PC-9 (cell line): ENCODE results near the gene ZNF653. TPM values are rescaled to one million over a fixed set of nuclear protein-coding genes. Genes with fewer than 3 reads are reported as not detected.
A peak's percentile ranks its signal among the peaks of the same experiment; 100 is the strongest.

ENCODE experiments used
- BruUV-seq: library from RNA; stranded (reverse); fragments of 400-500 nt; replicated peaks from 2 replicates; lab custom pipeline; 2021; lab: Mats Ljungman, UMichigan
- CTCF ChIA-PET: fragments of 300-600 bp; sonication (Branson Sonifier 250); formaldehyde crosslinking; loops from one replicate; lab custom pipeline; 2022; ENCODE audit warnings: antibody characterized with exemption; lab: Charles Lee
- POLR2A ChIA-PET: fragments of 300-600 bp; sonication (Branson Sonifier 250); formaldehyde crosslinking; loops from one replicate; lab custom pipeline; 2022; ENCODE audit warnings: antibody characterized with exemption; ENCODE audit not compliant: unreplicated experiment; lab: Charles Lee
- DNase-seq, 2 experiments: peaks; one replicate each; pipeline versions ENCODE4 v3.0.0 to v3.0.0-alpha.2; 2015 to 2022; ENCODE audit warnings: mixed read lengths in 1 of 2
- H2AFZ ChIP-seq: fragments of 200-600 bp; sonication (generic); 2 replicates; pipeline ENCODE4 v1.8.1; 2017; ENCODE audit warnings: antibody characterized with exemption
- H3F3A ChIP-seq: fragments of 200-600 bp; sonication (generic); 2 replicates; pipeline ENCODE4 v1.8.1; 2017; ENCODE audit warnings: antibody characterized with exemption, mild to moderate bottlenecking, low read depth; ENCODE audit not compliant: insufficient read depth
- H3K27ac ChIP-seq: fragments of 200-600 bp; sonication (generic); 2 replicates; pipeline ENCODE4 v1.6.1; 2016; ENCODE audit warnings: mixed run types
- H3K27me3 ChIP-seq: fragments of 200-600 bp; sonication (generic); 2 replicates; pipeline ENCODE4 v1.6.1; 2016; ENCODE audit warnings: low read depth, mixed run types; ENCODE audit not compliant: insufficient read depth
- H3K36me3 ChIP-seq: fragments of 200-600 bp; sonication (generic); 2 replicates; pipeline ENCODE4 v1.6.1; 2016; ENCODE audit warnings: low read depth, mixed run types
- H3K4me1 ChIP-seq: fragments of 200-600 bp; sonication (generic); replicated peaks from 2 replicates; pipeline ENCODE4 v1.6.1; 2016; ENCODE audit warnings: mixed run types; ENCODE audit not compliant: insufficient read depth
- H3K4me2 ChIP-seq: fragments of 200-600 bp; sonication (generic); 2 replicates; pipeline ENCODE4 v1.6.1; 2017; ENCODE audit warnings: mixed run types
- H3K4me3 ChIP-seq: fragments of 200-600 bp; sonication (generic); 2 replicates; pipeline ENCODE4 v1.6.1; 2016; ENCODE audit warnings: mixed run types
- H3K79me2 ChIP-seq: fragments of 200-600 bp; sonication (generic); 2 replicates; pipeline ENCODE4 v1.6.1; 2017; ENCODE audit warnings: low read depth, mixed run types
- H3K9me2 ChIP-seq: fragments of 200-600 bp; sonication (generic); 2 replicates; pipeline ENCODE4 v1.8.1; 2017; ENCODE audit warnings: mild to moderate bottlenecking; ENCODE audit not compliant: insufficient read depth
- H3K9me3 ChIP-seq: fragments of 200-600 bp; sonication (generic); 2 replicates; pipeline ENCODE4 v1.8.1; 2016; ENCODE audit warnings: low read depth; ENCODE audit not compliant: insufficient read depth
- H4K20me1 ChIP-seq: fragments of 200-600 bp; sonication (generic); 2 replicates; pipeline ENCODE4 v1.8.1; 2017; ENCODE audit not compliant: insufficient read depth
- CTCF ChIP-seq: fragments of 200-600 bp; sonication (generic); conservative IDR thresholded peaks from 2 replicates; pipeline ENCODE4 v1.6.1; 2017; ENCODE audit warnings: mixed run types, antibody characterized with exemption, mild to moderate bottlenecking, moderate library complexity
- EZH2 ChIP-seq: fragments of 200-600 bp; sonication (generic); IDR thresholded peaks from 2 replicates; pipeline ENCODE4 v1.8.0; 2017; ENCODE audit warnings: antibody characterized with exemption, low read depth
- intact Hi-C: fragments of 100-400 bp; cut with micrococcal nuclease; formaldehyde crosslinking; loops from one replicate; pipeline ENCODE4 v1.10.0; 2022; ENCODE audit not compliant: unreplicated experiment
- total RNA-seq: library from RNA; stranded (reverse); gene quantifications from 2 replicates; pipeline ENCODE4 v1.2.3, GENCODE V29; 2021

ZNF653 gene
- total RNA-seq, 1 experiment from 2014 or later, result 13.4 TPM

GRCh38 chr19:11448410-11448809, 57.2 kb downstream of the ZNF653 start:
- H3K27me3 ChIP-seq, result no peaks in the 10 kb centered on the region
- POLR2A ChIA-PET, result no interaction called here
- no peak overlapping the region for H2AFZ ChIP-seq
- peaks cover 8% of the 10 kb centered on the region for H4K20me1 ChIP-seq
- CTCF ChIA-PET, result interaction anchor here (1.2 kb wide), 1 partner anchor 67 kb away, joined by 3 read pairs; no protein-coding TSS in a partner anchor
- no peaks in the 10 kb centered on the region for H3K9me2 ChIP-seq
- H3K79me2 ChIP-seq, result no peaks in the 10 kb centered on the region
- no peak overlapping the region for H3K4me3 ChIP-seq
- peaks cover 19% of the 10 kb centered on the region; the same call in 1 of the 2 replicates for H3F3A ChIP-seq
- intact Hi-C loops, result no loop called here
- no peak overlapping the region for H3K4me2 ChIP-seq
- TF ChIP-seq CTCF (no peak), EZH2 (no peak)
- no TSS peak for BruUV-seq
- no peaks in the 10 kb centered on the region for H3K9me3 ChIP-seq
- H3K27ac ChIP-seq, result no peak overlapping the region
- peaks cover 4% of the 10 kb centered on the region for H3K36me3 ChIP-seq
- no peak for DNase-seq
- H3K4me1 ChIP-seq, result no peaks in the 10 kb centered on the region

DNA sequence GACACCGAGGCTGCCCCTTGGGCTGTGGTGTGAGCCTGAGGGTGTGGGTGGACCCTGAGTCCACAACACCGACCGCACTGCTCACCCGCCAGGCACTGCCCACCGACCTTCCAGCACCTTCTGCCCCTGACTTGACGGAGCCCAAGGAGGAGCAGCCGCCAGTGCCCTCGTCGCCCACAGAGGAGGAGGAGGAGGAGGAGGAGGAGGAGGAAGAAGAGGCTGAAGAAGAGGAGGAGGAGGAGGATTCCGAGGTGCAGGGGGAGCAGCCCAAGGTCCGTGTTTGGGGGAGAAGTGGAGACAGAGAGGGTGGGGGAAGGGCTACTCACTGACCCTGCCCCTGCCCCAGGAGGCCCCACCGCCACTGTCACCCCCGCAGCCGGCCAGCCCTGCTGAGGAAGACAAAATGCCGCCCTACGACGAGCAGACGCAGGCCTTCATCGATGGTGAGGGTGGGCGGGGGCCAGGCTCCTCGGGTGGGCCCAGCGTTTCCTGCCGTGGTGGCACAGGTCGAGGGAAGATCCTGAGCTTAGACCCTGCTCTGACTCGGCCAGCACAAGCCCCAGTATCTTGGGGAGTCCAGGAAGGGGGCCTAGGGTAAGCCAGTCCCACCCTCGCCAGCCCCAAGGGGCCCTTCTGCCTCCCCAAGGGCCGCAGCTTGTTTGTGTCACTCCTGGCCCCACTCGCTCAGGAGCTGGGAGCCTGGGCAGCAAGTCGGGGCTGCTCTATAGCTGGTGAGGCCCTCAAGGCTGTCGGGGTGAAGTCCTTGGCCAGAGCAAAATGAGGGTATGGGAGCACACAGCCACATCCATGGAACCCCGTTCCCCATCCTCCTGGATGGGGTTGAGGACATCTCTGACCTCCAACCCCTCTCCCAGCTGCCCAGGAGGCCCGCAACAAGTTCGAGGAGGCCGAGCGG, 58.0 kb downstream of the ZNF653 start:
- Histone ChIP-seq H3K4me3 (no peak overlapping the region), H3K36me3 (peaks cover 9% of the 10 kb centered on the region), H3K79me2 (no peaks in the 10 kb centered on the region), H4K20me1 (peaks cover 8% of the 10 kb centered on the region), H3K27ac (no peak overlapping the region), H3F3A (peaks cover 27% of the 10 kb centered on the region; the same call in 1 of the 2 replicates), H2AFZ (no peak overlapping the region), H3K9me2 (no peaks in the 10 kb centered on the region), H3K9me3 (no peaks in the 10 kb centered on the region), H3K4me2 (no peak overlapping the region), H3K27me3 (no peaks in the 10 kb centered on the region), H3K4me1 (no peaks in the 10 kb centered on the region)
- ChIA-PET POLR2A (no interaction called here), CTCF (interaction anchor here (0.6 to 1.2 kb wide), 2 partner anchors 66 to 93 kb away, joined by 3 read pairs; no protein-coding TSS in a partner anchor)
- DNase-seq, result no peak
- BruUV-seq, result no TSS peak
- no peak for TF ChIP-seq CTCF
- no peak for TF ChIP-seq EZH2
- intact Hi-C loops, result no loop called here

- no peaks in the 10 kb centered on the region for H3K9me3 ChIP-seq
- H3K4me2 ChIP-seq, result no peak overlapping the region
- no peak overlapping the region for H3K27ac ChIP-seq
- no peaks in the 10 kb centered on the region for H3K4me1 ChIP-seq
- H2AFZ ChIP-seq, result no peak overlapping the region
- H3K27me3 ChIP-seq, result no peaks in the 10 kb centered on the region
- no peaks in the 10 kb centered on the region for H3K79me2 ChIP-seq
- intact Hi-C loops, result no loop called here
- TF ChIP-seq EZH2, result no peak
- TF ChIP-seq CTCF, result peak; percentile 91
- peaks cover 8% of the 10 kb centered on the region for H4K20me1 ChIP-seq
- ChIA-PET CTCF (interaction anchor here (0.6 kb wide), 1 partner anchor 94 kb away, joined by 3 read pairs; no protein-coding TSS in a partner anchor), POLR2A (no interaction called here)
- H3K9me2 ChIP-seq, result no peaks in the 10 kb centered on the region
- peaks cover 26% of the 10 kb centered on the region; the same call in 1 of the 2 replicates for H3F3A ChIP-seq
- peaks cover 16% of the 10 kb centered on the region for H3K36me3 ChIP-seq
- no TSS peak for BruUV-seq
- H3K4me3 ChIP-seq, result no peak overlapping the region
- peak in 1 of 2 experiments; percentile 42 for DNase-seq
Observed at GRCh38 chr19:11446652-11447301, 58.9 kb downstream of the ZNF653 start.
